GM20000 (cell line): ENCODE results near the gene SLC39A11.

ENCODE experiments used
- DNase-seq: peaks from one replicate; pipeline ENCODE4 v3.0.0; 2012; ENCODE audit warnings: low spot score
- CTCF ChIP-seq: IDR thresholded peaks from 2 replicates; pipeline ENCODE4 v1.5.1; 2012; ENCODE audit warnings: mild to moderate bottlenecking, control low read depth; ENCODE audit errors: extremely low read depth, missing control alignments

SLC39A11 gene

GRCh38 chr17:72658675-72659074 lies 433.8 kb downstream of the SLC39A11 start:
- TF ChIP-seq CTCF = no peak
- DNase-seq = no peak

- no peak for TF ChIP-seq CTCF
- DNase-seq = no peak
Measured at GRCh38 chr17:72657467-72658317, 434.8 kb downstream of the SLC39A11 start.

- no peak for DNase-seq
- no peak for TF ChIP-seq CTCF
Measured at GRCh38 chr17:72656130-72656763, 436.2 kb downstream of the SLC39A11 start.

GRCh38 chr17:72654706-72655105 lies 437.8 kb downstream of the SLC39A11 start:
- DNase-seq = no peak
- TF ChIP-seq CTCF = no peak

GRCh38 chr17:72651988-72652387 lies 440.5 kb downstream of the SLC39A11 start:
- no peak for DNase-seq
- TF ChIP-seq CTCF = no peak

GRCh38 chr17:72648702-72649101 lies 443.8 kb downstream of the SLC39A11 start:
- TF ChIP-seq CTCF = no peak
- no peak for DNase-seq

- no peak for DNase-seq
- TF ChIP-seq CTCF = no peak
Measured at GRCh38 chr17:72646176-72646575, 446.3 kb downstream of the SLC39A11 start.
